Kidney (tissue), 14 donors: ENCODE data around the gene GNB1L. TPM values are rescaled to one million over a fixed set of nuclear protein-coding genes. Genes with fewer than 3 reads are reported as not detected.

Experiments used
- DNase-seq, 5 donors: peaks; one replicate each; pipeline ENCODE4 v3.0.0-alpha.2; 2013 to 2020
- FAIRE-seq: peaks from 2 replicates; lab custom pipeline; 2012; peaks lifted over from hg19 to GRCh38; lab: Jason Lieb, UNC
- H3K27ac ChIP-seq, 2 donors: one replicate each; pipeline ENCODE4 v1.7.0; 2013; ENCODE audit warnings: low read depth in 2 of 2, low read length in 2 of 2, inconsistent platforms in 1 of 2
- H3K27me3 ChIP-seq: one replicate; pipeline ENCODE4 v1.7.1; 2013; ENCODE audit warnings: low read length, inconsistent platforms; ENCODE audit not compliant: control insufficient read depth, insufficient read depth
- H3K36me3 ChIP-seq, 3 donors: one replicate each; pipeline versions ENCODE4 v1.7.0 to v1.7.1; 2013; ENCODE audit warnings: low read length in 3 of 3, control low read depth in 1 of 3, inconsistent platforms in 1 of 3; ENCODE audit not compliant: insufficient read depth in 3 of 3, control insufficient read depth in 2 of 3
- H3K4me1 ChIP-seq, 3 donors: one replicate each; pipeline versions ENCODE4 v1.7.0 to v1.7.1; 2013; ENCODE audit warnings: low read length in 3 of 3, inconsistent platforms in 1 of 3, low read depth in 1 of 3; ENCODE audit not compliant: control insufficient read depth in 2 of 3, insufficient read depth in 2 of 3
- H3K4me3 ChIP-seq, 3 donors: one replicate each; pipeline versions ENCODE4 v1.7.0 to v1.8.1; 2013; ENCODE audit warnings: low read length in 3 of 3, control low read depth in 1 of 3, inconsistent platforms in 1 of 3
- H3K9ac ChIP-seq, 3 donors: one replicate each; pipeline versions ENCODE4 v1.7.0 to v1.7.1; 2013; ENCODE audit warnings: low read length in 3 of 3, control low read depth in 1 of 3, inconsistent platforms in 1 of 3
- H3K9me3 ChIP-seq, 3 donors: one replicate each; pipeline versions ENCODE4 v1.7.0 to v1.7.1; 2013; ENCODE audit warnings: low read length in 3 of 3, control low read depth in 1 of 3, inconsistent platforms in 1 of 3; ENCODE audit not compliant: control insufficient read depth in 2 of 3, insufficient read depth in 1 of 3
- intact Hi-C: fragments of 100-400 bp; cut with DNase I; formaldehyde crosslinking; loops from one replicate; pipeline ENCODE4 v1.11.1; 2022
- polyA plus RNA-seq: library from polyadenylated mRNA; stranded (reverse); fragments of 350-450 nt; fragmentation: Illumina TruSeq; extraction: RNeasy Lipid Tissue Mini Kit (QIAGEN cat#74804); gene quantifications from one replicate; pipeline ENCODE4 v1.2.3, GENCODE V29; 2014; ENCODE audit warnings: low read depth, low replicate concordance; ENCODE audit not compliant: insufficient read depth
- total RNA-seq: library from RNA; stranded (reverse); fragmentation: NEBNext Ultra II Directional; extraction: Animal tissue kit (Norgen Biotek cat#: 25700); gene quantifications from one replicate; pipeline ENCODE4 v1.2.1, GENCODE V29; 2021
- TF ChIP-seq, protein P1 (sequence below): IDR thresholded peaks from 3 replicates; pipeline ENCODE4 v1.5.1; 2012; ENCODE audit warnings: mild to moderate bottlenecking, moderate library complexity, borderline replicate concordance; ENCODE audit not compliant: insufficient read depth; ENCODE audit errors: extremely low read depth
- donor health status: control.
- donor health status: control.
- donor health status: control.
- donor health status: control.
- donor health status: control.
- donor health status: DM: yes; HTN: yes; CAD: no.
- donor health status: Normal renal cell carcinoma (clear cell type).

Gene GNB1L
- total and polyA plus RNA-seq, 2 donors from 2014 or later: 4.0 to 4.4 TPM

- DNase-seq: peak in 2 of 5 donors; percentile 26 to 63
- no peak overlapping the region for H3K27ac ChIP-seq
- H3K36me3 ChIP-seq: no peaks in the 10 kb centered on the region
- H3K27me3 ChIP-seq: peaks cover 4% of the 10 kb centered on the region
- no peaks in the 10 kb centered on the region for H3K9me3 ChIP-seq
- TF ChIP-seq, protein P1, sequence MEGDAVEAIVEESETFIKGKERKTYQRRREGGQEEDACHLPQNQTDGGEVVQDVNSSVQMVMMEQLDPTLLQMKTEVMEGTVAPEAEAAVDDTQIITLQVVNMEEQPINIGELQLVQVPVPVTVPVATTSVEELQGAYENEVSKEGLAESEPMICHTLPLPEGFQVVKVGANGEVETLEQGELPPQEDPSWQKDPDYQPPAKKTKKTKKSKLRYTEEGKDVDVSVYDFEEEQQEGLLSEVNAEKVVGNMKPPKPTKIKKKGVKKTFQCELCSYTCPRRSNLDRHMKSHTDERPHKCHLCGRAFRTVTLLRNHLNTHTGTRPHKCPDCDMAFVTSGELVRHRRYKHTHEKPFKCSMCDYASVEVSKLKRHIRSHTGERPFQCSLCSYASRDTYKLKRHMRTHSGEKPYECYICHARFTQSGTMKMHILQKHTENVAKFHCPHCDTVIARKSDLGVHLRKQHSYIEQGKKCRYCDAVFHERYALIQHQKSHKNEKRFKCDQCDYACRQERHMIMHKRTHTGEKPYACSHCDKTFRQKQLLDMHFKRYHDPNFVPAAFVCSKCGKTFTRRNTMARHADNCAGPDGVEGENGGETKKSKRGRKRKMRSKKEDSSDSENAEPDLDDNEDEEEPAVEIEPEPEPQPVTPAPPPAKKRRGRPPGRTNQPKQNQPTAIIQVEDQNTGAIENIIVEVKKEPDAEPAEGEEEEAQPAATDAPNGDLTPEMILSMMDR: no peak
- no peak for FAIRE-seq
- no peak overlapping the region for H3K4me3 ChIP-seq
- H3K9ac ChIP-seq: no peak overlapping the region
- intact Hi-C loops: no loop called here
- no peaks in the 10 kb centered on the region for H3K4me1 ChIP-seq
Observed at GRCh38 chr22:19776433-19777031, 78.1 kb downstream of the GNB1L start.

DNA sequence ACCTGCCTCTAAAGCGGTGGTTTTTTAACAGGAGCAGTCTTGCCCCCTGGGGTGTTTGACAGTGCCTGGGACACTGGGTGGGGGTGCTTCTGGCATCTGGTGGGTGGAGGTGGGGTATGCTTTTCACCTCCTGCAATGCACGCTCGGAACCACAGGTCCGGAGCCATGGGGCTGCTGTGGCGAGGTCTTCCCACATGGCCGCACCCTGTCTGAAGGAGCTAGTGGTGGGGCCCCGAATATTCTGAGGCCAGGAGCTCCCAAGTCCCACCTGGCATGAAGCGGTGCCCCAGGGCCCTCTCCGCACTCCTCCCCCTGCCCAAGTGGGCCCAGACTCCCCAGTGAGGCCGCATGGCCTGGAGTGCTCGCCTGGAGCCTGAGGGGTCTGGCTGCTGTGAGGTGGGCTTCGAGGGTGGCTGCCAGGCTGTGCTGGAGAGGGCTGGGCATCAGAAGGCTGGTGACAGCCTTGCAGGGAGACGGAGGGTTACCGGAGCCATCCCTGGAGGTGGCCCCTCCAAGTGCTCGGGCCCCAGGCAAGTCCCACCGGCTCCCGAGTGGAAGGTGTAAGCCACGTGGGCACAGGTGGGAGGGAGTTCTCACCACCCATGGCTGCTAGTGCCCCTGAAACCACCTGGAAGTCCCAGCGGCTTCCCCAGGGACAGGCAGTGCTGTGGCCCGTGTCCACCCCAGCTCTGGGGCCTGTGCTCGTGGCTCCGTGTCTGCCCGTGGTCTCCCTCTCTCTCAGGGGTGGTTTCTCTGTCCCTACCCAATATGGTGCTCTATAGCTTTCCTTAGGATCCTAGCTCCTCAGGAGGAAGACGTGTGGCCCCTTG lies 79.0 kb downstream of the GNB1L start:
- Histone ChIP-seq H3K9ac (no peak overlapping the region), H3K27me3 (peaks cover 5% of the 10 kb centered on the region), H3K27ac (no peak overlapping the region), H3K36me3 (no peaks in the 10 kb centered on the region), H3K9me3 (no peaks in the 10 kb centered on the region), H3K4me3 (no peak overlapping the region), H3K4me1 (no peaks in the 10 kb centered on the region)
- no peak for FAIRE-seq
- peak in 2 of 5 donors; percentile 24 to 66 for DNase-seq
- intact Hi-C loops: no loop called here
- TF ChIP-seq, protein P1: no peak

DNA sequence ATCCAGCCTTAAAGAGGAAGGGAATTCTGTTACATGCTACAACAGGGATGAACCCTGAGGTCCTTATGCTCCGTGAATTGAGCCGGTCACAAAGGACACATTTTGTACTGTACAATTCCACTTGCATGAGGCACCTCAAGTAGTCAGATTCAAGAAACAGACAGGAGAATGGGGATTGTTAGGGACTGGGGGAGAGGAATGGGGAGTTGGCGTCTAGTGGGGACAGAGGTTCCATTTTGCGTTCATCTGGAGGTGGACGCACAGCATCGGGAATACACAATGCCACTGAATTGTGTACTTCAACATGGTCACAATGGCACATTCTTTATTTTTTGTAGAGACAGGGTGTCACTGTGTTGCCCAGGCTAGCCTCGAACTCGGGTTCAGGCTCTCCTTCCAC lies 80.0 kb downstream of the GNB1L start:
- Histone ChIP-seq H3K27me3 (peaks cover 8% of the 10 kb centered on the region), H3K27ac (no peak overlapping the region), H3K4me1 (no peaks in the 10 kb centered on the region), H3K9ac (no peak overlapping the region), H3K4me3 (no peak overlapping the region), H3K9me3 (no peaks in the 10 kb centered on the region), H3K36me3 (no peaks in the 10 kb centered on the region)
- FAIRE-seq (no peak), DNase-seq (no peak)
- TF ChIP-seq, protein P1: no peak
- intact Hi-C loops: no loop called here
